ENCODE measurements around the gene SDHB. TPM values are rescaled to one million over a fixed set of nuclear protein-coding genes. Genes with fewer than 3 reads are reported as not detected.

SDHB gene
- total and polyA plus RNA-seq, 2 of the 13 experiments (the other 11 are each of a cell fraction or from before 2014, with no cell fraction given), result 136 to 142 TPM

GRCh38 chr1:17053685-17054410, at the start of gene SDHB (continued):
- TF ChIP-seq POGK (CRISPR knock-in tag; conservative IDR thresholded peaks at IDR 0.05) (peak; percentile 83; the same call in 1 of the 2 replicates), ZFP1 (CRISPR knock-in tag; IDR thresholded peaks at IDR 0.05) (no peak), KMT2A (CRISPR knock-in tag; IDR thresholded peaks at IDR 0.05) (peak; percentile 87), ZNF124 (CRISPR knock-in tag; IDR thresholded peaks at IDR 0.05) (no peak), ASH2L (IDR thresholded peaks at IDR 0.05; ENCODE audit: insufficient read length, low read depth, low read length) (peak; percentile 53), RAD21 (CRISPR knock-in tag; IDR thresholded peaks at IDR 0.05) (no peak), SNAPC2 (CRISPR knock-in tag; IDR thresholded peaks at IDR 0.05) (no peak), ISL2 (CRISPR knock-in tag; IDR thresholded peaks at IDR 0.05) (peak; percentile 54; the same call in 1 of the 2 replicates), NFIB (CRISPR knock-in tag; IDR thresholded peaks at IDR 0.05; ENCODE audit: borderline replicate concordance) (no peak), ZBED4 (CRISPR knock-in tag; IDR thresholded peaks at IDR 0.05; ENCODE audit: borderline replicate concordance) (peak; percentile 60; the same call in 1 of the 2 replicates), POLR2G (IDR thresholded peaks at IDR 0.05; ENCODE audit: low read depth, low read length) (peak; percentile 86), ARID5B (CRISPR knock-in tag; IDR thresholded peaks at IDR 0.05) (peak; percentile 38; the same call in 1 of the 2 replicates), ZNF317 (CRISPR knock-in tag; IDR thresholded peaks at IDR 0.05) (no peak), RFXAP (CRISPR knock-in tag; IDR thresholded peaks at IDR 0.05; ENCODE audit: borderline replicate concordance) (peak; percentile 66; the same call in 1 of the 2 replicates), PITX1 (CRISPR knock-in tag; IDR thresholded peaks at IDR 0.05) (no peak; the same call in 1 of the 2 replicates), IRF9 (CRISPR knock-in tag; IDR thresholded peaks at IDR 0.05; ENCODE audit: borderline replicate concordance) (peak; percentile 87; the same call in 1 of the 2 replicates), HDAC1 (CRISPR knock-in tag; IDR thresholded peaks at IDR 0.05) (peak; percentile 94)

All from HepG2 (cell line).